ENCODE measurements around the gene SH3RF1.

The SH3RF1 gene

GRCh38 chr4:169122422-169122821 lies 148.3 kb downstream of the SH3RF1 start:
- Histone ChIP-seq H3K27ac (no peak overlapping the region), H3K4me1 (no peaks in the 10 kb centered on the region), H3K4me3 (no peak overlapping the region), H3K27me3 (no peaks in the 10 kb centered on the region), H4K20me1 (no peaks in the 10 kb centered on the region), H3K4me2 (no peak overlapping the region), H3K9me3 (no peaks in the 10 kb centered on the region), H3K9ac (no peak overlapping the region), H3K36me3 (peaks cover 43% of the 10 kb centered on the region)
- no peak for TF ChIP-seq Cebpa-rat (IDR thresholded peaks at IDR 0.05)

- Histone ChIP-seq H3K27me3 (no peaks in the 10 kb centered on the region), H3K27ac (no peak overlapping the region), H3K4me2 (no peak overlapping the region), H3K4me1 (no peaks in the 10 kb centered on the region), H4K20me1 (no peaks in the 10 kb centered on the region), H3K9me3 (no peaks in the 10 kb centered on the region), H3K9ac (no peak overlapping the region), H3K4me3 (no peak overlapping the region), H3K36me3 (peaks cover 48% of the 10 kb centered on the region)
- TF ChIP-seq Cebpa-rat (IDR thresholded peaks at IDR 0.05), result no peak
These were observed 148.8 kb downstream of the SH3RF1 start for GRCh38 chr4:169121861-169122382.

- H3K4me1 ChIP-seq, result no peaks in the 10 kb centered on the region
- TF ChIP-seq Cebpa-rat (IDR thresholded peaks at IDR 0.05), result no peak
- no peak overlapping the region for H3K4me2 ChIP-seq
- no peak overlapping the region for H3K4me3 ChIP-seq
- no peaks in the 10 kb centered on the region for H3K9me3 ChIP-seq
- no peaks in the 10 kb centered on the region for H4K20me1 ChIP-seq
- no peak overlapping the region for H3K9ac ChIP-seq
- H3K27ac ChIP-seq, result no peak overlapping the region
- no peaks in the 10 kb centered on the region for H3K27me3 ChIP-seq
- H3K36me3 ChIP-seq, result peaks cover 61% of the 10 kb centered on the region
These were observed 150.1 kb downstream of the SH3RF1 start for GRCh38 chr4:169120624-169121023.

GRCh38 chr4:169119536-169119935 lies 151.2 kb downstream of the SH3RF1 start:
- no peaks in the 10 kb centered on the region for H3K4me1 ChIP-seq
- TF ChIP-seq Cebpa-rat (IDR thresholded peaks at IDR 0.05), result no peak
- no peak overlapping the region for H3K4me2 ChIP-seq
- no peak overlapping the region for H3K9ac ChIP-seq
- no peak overlapping the region for H3K27ac ChIP-seq
- H3K27me3 ChIP-seq, result no peaks in the 10 kb centered on the region
- H3K36me3 ChIP-seq, result peaks cover 62% of the 10 kb centered on the region
- H3K9me3 ChIP-seq, result no peaks in the 10 kb centered on the region
- H3K4me3 ChIP-seq, result no peak overlapping the region
- H4K20me1 ChIP-seq, result no peaks in the 10 kb centered on the region

GRCh38 chr4:169117591-169118081 lies 153.1 kb downstream of the SH3RF1 start:
- Histone ChIP-seq H3K27me3 (no peaks in the 10 kb centered on the region), H3K27ac (no peak overlapping the region), H4K20me1 (no peaks in the 10 kb centered on the region), H3K9me3 (no peaks in the 10 kb centered on the region), H3K4me1 (no peaks in the 10 kb centered on the region), H3K4me3 (no peak overlapping the region), H3K36me3 (peaks cover 78% of the 10 kb centered on the region), H3K4me2 (no peak overlapping the region), H3K9ac (no peak overlapping the region)
- no peak for TF ChIP-seq Cebpa-rat (IDR thresholded peaks at IDR 0.05)

GRCh38 chr4:169116270-169116901 lies 154.4 kb downstream of the SH3RF1 start:
- H3K4me2 ChIP-seq, result no peak overlapping the region
- TF ChIP-seq Cebpa-rat (IDR thresholded peaks at IDR 0.05), result no peak
- no peak overlapping the region for H3K27ac ChIP-seq
- H3K4me3 ChIP-seq, result no peak overlapping the region
- H3K9me3 ChIP-seq, result no peaks in the 10 kb centered on the region
- H3K36me3 ChIP-seq, result peaks cover 74% of the 10 kb centered on the region
- no peaks in the 10 kb centered on the region for H4K20me1 ChIP-seq
- no peaks in the 10 kb centered on the region for H3K4me1 ChIP-seq
- no peak overlapping the region for H3K9ac ChIP-seq
- H3K27me3 ChIP-seq, result no peaks in the 10 kb centered on the region

- Histone ChIP-seq H3K9me3 (no peaks in the 10 kb centered on the region), H3K4me3 (no peak overlapping the region), H3K36me3 (peaks cover 74% of the 10 kb centered on the region), H3K27me3 (no peaks in the 10 kb centered on the region), H3K27ac (no peak overlapping the region), H4K20me1 (no peaks in the 10 kb centered on the region), H3K9ac (no peak overlapping the region), H3K4me1 (no peaks in the 10 kb centered on the region), H3K4me2 (no peak overlapping the region)
- no peak for TF ChIP-seq Cebpa-rat (IDR thresholded peaks at IDR 0.05)
These were observed 154.9 kb downstream of the SH3RF1 start for GRCh38 chr4:169115897-169116254.

GRCh38 chr4:169115144-169115896 lies 155.4 kb downstream of the SH3RF1 start:
- Histone ChIP-seq H3K27ac (no peak overlapping the region), H3K36me3 (peaks cover 75% of the 10 kb centered on the region), H3K4me1 (no peaks in the 10 kb centered on the region), H4K20me1 (no peaks in the 10 kb centered on the region), H3K4me2 (no peak overlapping the region), H3K4me3 (no peak overlapping the region), H3K9ac (no peak overlapping the region), H3K9me3 (no peaks in the 10 kb centered on the region), H3K27me3 (no peaks in the 10 kb centered on the region)
- no peak for TF ChIP-seq Cebpa-rat (IDR thresholded peaks at IDR 0.05)

- no peak overlapping the region for H3K9ac ChIP-seq
- H3K4me3 ChIP-seq, result no peak overlapping the region
- no peaks in the 10 kb centered on the region for H4K20me1 ChIP-seq
- no peaks in the 10 kb centered on the region for H3K27me3 ChIP-seq
- no peaks in the 10 kb centered on the region for H3K9me3 ChIP-seq
- no peak overlapping the region for H3K27ac ChIP-seq
- H3K4me2 ChIP-seq, result no peak overlapping the region
- H3K36me3 ChIP-seq, result peaks cover 79% of the 10 kb centered on the region
- H3K4me1 ChIP-seq, result no peaks in the 10 kb centered on the region
- no peak for TF ChIP-seq Cebpa-rat (IDR thresholded peaks at IDR 0.05)
These were observed 156.3 kb downstream of the SH3RF1 start for GRCh38 chr4:169114341-169114974.

- no peaks in the 10 kb centered on the region for H3K9me3 ChIP-seq
- no peak for TF ChIP-seq Cebpa-rat (IDR thresholded peaks at IDR 0.05)
- H4K20me1 ChIP-seq, result no peaks in the 10 kb centered on the region
- no peak overlapping the region for H3K4me2 ChIP-seq
- no peak overlapping the region for H3K9ac ChIP-seq
- peaks cover 79% of the 10 kb centered on the region for H3K36me3 ChIP-seq
- H3K4me3 ChIP-seq, result no peak overlapping the region
- H3K4me1 ChIP-seq, result no peaks in the 10 kb centered on the region
- no peaks in the 10 kb centered on the region for H3K27me3 ChIP-seq
- H3K27ac ChIP-seq, result no peak overlapping the region
These were observed 160.1 kb downstream of the SH3RF1 start for GRCh38 chr4:169110633-169111032.

Data from BLaER1 (cell line).